Measurements from ENCODE around the gene SLC39A9. TPM values are rescaled to one million over a fixed set of nuclear protein-coding genes. Genes with fewer than 3 reads are reported as not detected.

Gene SLC39A9
- total RNA-seq, 1 experiment from 2014 or later, result 39.8 TPM

GRCh38 chr14:69363964-69364363 is 34.5 kb upstream of the SLC39A9 start:
- no peak overlapping the region for H4K5ac ChIP-seq (ENCODE audit: insufficient read length, low read depth, low read length)
- H4K8ac ChIP-seq (replicated peaks; ENCODE audit: insufficient read length, low read depth, low read length), result no peak overlapping the region
- H3K27me3 ChIP-seq (ENCODE audit: insufficient read depth, low read length), result no peaks in the 10 kb centered on the region
- H3K18ac ChIP-seq (ENCODE audit: insufficient read length, low read depth, low read length), result no peak overlapping the region
- no peak overlapping the region for H3K14ac ChIP-seq (ENCODE audit: insufficient read depth, low read length)
- H3K27ac Mint-ChIP-seq, result no peak overlapping the region
- no peak overlapping the region for H3K4me3 Mint-ChIP-seq
- DNase-seq, result no peak
- no peak for TF ChIP-seq CTCF (conservative IDR thresholded peaks at IDR 0.05)
- no peak overlapping the region for H2AFZ ChIP-seq (ENCODE audit: low read length)
- WGBS (ENCODE audit: extremely low coverage, insufficient read length, low lambda C conversion rate), result no CpG with 5 or more reads among the region's 4 CpGs
- H3K36me3 Mint-ChIP-seq (ENCODE audit: insufficient read depth in 1 of 3, low read depth in 3 of 3), result no peaks in the 10 kb centered on the region; a peak in 1 of 7 replicates
- H2BK20ac ChIP-seq (ENCODE audit: low read depth, low read length, poor library complexity, severe bottlenecking), result no peak overlapping the region
- no peak overlapping the region for H3T11ph ChIP-seq (ENCODE audit: low read length)
- H3K9me3 ChIP-seq (ENCODE audit: control insufficient read depth, low read depth, low read length), result no peaks in the 10 kb centered on the region
- H2BK120ac ChIP-seq (ENCODE audit: low read depth, low read length, poor library complexity, severe bottlenecking), result no peak overlapping the region
- H3K4me1 ChIP-seq (ENCODE audit: insufficient read depth, low read length), result no peaks in the 10 kb centered on the region
- no peak overlapping the region for H2BK5ac ChIP-seq (ENCODE audit: insufficient read length, low read length)
- no peak overlapping the region for H2BK15ac ChIP-seq (ENCODE audit: low read depth, low read length)
- no peaks in the 10 kb centered on the region for H3K79me1 ChIP-seq (ENCODE audit: insufficient read depth, low read depth, low read length, poor library complexity, severe bottlenecking)
- no peak overlapping the region for H3K23ac ChIP-seq (ENCODE audit: insufficient read length, low read depth, low read length)
- H4K20me1 ChIP-seq (ENCODE audit: control insufficient read depth, insufficient read depth, insufficient read length), result no peaks in the 10 kb centered on the region
- H3K27me3 Mint-ChIP-seq (ENCODE audit: low read depth), result no peaks in the 10 kb centered on the region; the same call in 1 of the 2 replicates
- H3K79me2 ChIP-seq (ENCODE audit: insufficient read depth, low read length), result no peaks in the 10 kb centered on the region
- H3K4me1 Mint-ChIP-seq, result no peaks in the 10 kb centered on the region; a peak in 2 of 4 replicates
- H2BK12ac ChIP-seq (ENCODE audit: insufficient read length, low read depth, low read length), result no peak overlapping the region
- no peak overlapping the region for H2AK5ac ChIP-seq (ENCODE audit: insufficient read length, low read length)
- no peak overlapping the region for H3K4ac ChIP-seq (ENCODE audit: low read depth, low read length)
- H4K91ac ChIP-seq (ENCODE audit: insufficient read length, low read depth, low read length), result no peak overlapping the region
- no peak overlapping the region for H3K56ac ChIP-seq (ENCODE audit: insufficient read length, low read depth, low read length)
- no peak overlapping the region for H3K27ac ChIP-seq (ENCODE audit: insufficient read length, low read depth, low read length)
- H3K9ac ChIP-seq (ENCODE audit: extremely low read depth, insufficient read length, low read length), result no peak overlapping the region
- H3K4me2 ChIP-seq (ENCODE audit: insufficient read depth, insufficient read length, low read length), result no peak overlapping the region
- no peaks in the 10 kb centered on the region for H3K23me2 ChIP-seq (ENCODE audit: insufficient read length, low read depth, low read length, poor library complexity, severe bottlenecking)
- no peaks in the 10 kb centered on the region for H3K9me3 Mint-ChIP-seq
